ENCODE data around the gene CRYBB3.
A peak's percentile ranks its signal among the peaks of the same experiment; 100 is the strongest.
"Not testable (repeated sequence)": the region's sequence is repeated elsewhere in the genome, so short reads cannot be mapped to it uniquely, and the experiment has no call there.

The CRYBB3 gene

GRCh38 chr22:25207553-25208157 lies 8.0 kb downstream of the CRYBB3 start:
- DNase-seq: no peak

- DNase-seq: no peak
Measured at GRCh38 chr22:25208328-25208727, 8.7 kb downstream of the CRYBB3 start.

GRCh38 chr22:25208743-25209505 lies 9.3 kb downstream of the CRYBB3 start:
- DNase-seq: no peak

- DNase-seq: no peak
Measured at GRCh38 chr22:25210793-25211192, 11.1 kb downstream of the CRYBB3 start.

- no peak for DNase-seq
Measured at GRCh38 chr22:25212337-25212736, 12.7 kb downstream of the CRYBB3 start.

GRCh38 chr22:25213221-25213620 lies 13.6 kb downstream of the CRYBB3 start:
- DNase-seq: no peak

GRCh38 chr22:25216230-25216629 lies 16.6 kb downstream of the CRYBB3 start:
- DNase-seq: no peak

- no peak for DNase-seq
Measured at GRCh38 chr22:25219211-25219689, 19.6 kb downstream of the CRYBB3 start, which contains the start of gene CRYBB2. TSS of gene CRYBB2 (plus strand) at chr22:25219639. CDS start at chr22:25221430, 1,791 bp downstream.

GRCh38 chr22:25219948-25220442 lies 20.3 kb downstream of the CRYBB3 start:
- DNase-seq: no peak

GRCh38 chr22:25221790-25222189 lies 22.1 kb downstream of the CRYBB3 start:
- no peak for DNase-seq

- DNase-seq: no peak
Measured at GRCh38 chr22:25223269-25223850, 23.7 kb downstream of the CRYBB3 start.

GRCh38 chr22:25228822-25229221 lies 29.2 kb downstream of the CRYBB3 start:
- no peak for DNase-seq

GRCh38 chr22:25230760-25231159 lies 31.1 kb downstream of the CRYBB3 start:
- DNase-seq: not testable (repeated sequence)

GRCh38 chr22:25232301-25232700 lies 32.6 kb downstream of the CRYBB3 start:
- no peak for DNase-seq

GRCh38 chr22:25233706-25234105 lies 34.0 kb downstream of the CRYBB3 start:
- DNase-seq: not testable (repeated sequence)

- DNase-seq: peak; percentile 86
Measured at GRCh38 chr22:25235547-25236290, 36.1 kb downstream of the CRYBB3 start.

GRCh38 chr22:25236417-25236816 lies 36.8 kb downstream of the CRYBB3 start:
- no peak for DNase-seq

GRCh38 chr22:25237503-25237902 lies 37.8 kb downstream of the CRYBB3 start:
- DNase-seq: no peak

GRCh38 chr22:25238058-25238457 lies 38.4 kb downstream of the CRYBB3 start:
- not testable (repeated sequence) for DNase-seq

- DNase-seq: not testable (repeated sequence)
Measured at GRCh38 chr22:25255169-25255568, 55.5 kb downstream of the CRYBB3 start.
